GM19328 (cell line): Measurements from ENCODE around the gene PHLDA1.

ENCODE experiments used
- ATAC-seq: cut with Tn5 transposase; IDR thresholded peaks from one replicate; pipeline ENCODE4 v1.9.1; 2021; ENCODE audit warnings: mild to moderate bottlenecking, moderate library complexity; ENCODE audit not compliant: unreplicated experiment

The PHLDA1 gene

GRCh38 chr12:76020731-76021672 lies 10.6 kb downstream of the PHLDA1 start:
- no peak for ATAC-seq

GRCh38 chr12:76020281-76020680 lies 11.3 kb downstream of the PHLDA1 start:
- ATAC-seq, result peak; percentile 49

- ATAC-seq, result no peak
These were observed 12.9 kb downstream of the PHLDA1 start for GRCh38 chr12:76018672-76019071.

GRCh38 chr12:76018111-76018510 lies 13.5 kb downstream of the PHLDA1 start:
- ATAC-seq, result no peak

GRCh38 chr12:76014007-76014406 lies 17.6 kb downstream of the PHLDA1 start:
- no peak for ATAC-seq

- no peak for ATAC-seq
These were observed 18.0 kb downstream of the PHLDA1 start for GRCh38 chr12:76013603-76014002.

- ATAC-seq, result no peak
These were observed 18.9 kb downstream of the PHLDA1 start for GRCh38 chr12:76012644-76013043.

- ATAC-seq, result no peak
These were observed 20.7 kb downstream of the PHLDA1 start for GRCh38 chr12:76010732-76011458.

GRCh38 chr12:76008428-76008827 lies 23.1 kb downstream of the PHLDA1 start:
- ATAC-seq, result no peak

- ATAC-seq, result no peak
These were observed 23.9 kb downstream of the PHLDA1 start for GRCh38 chr12:76007640-76008039.

- no peak for ATAC-seq
These were observed 25.3 kb downstream of the PHLDA1 start for GRCh38 chr12:76006028-76006925.

GRCh38 chr12:76003355-76003638 lies 28.3 kb downstream of the PHLDA1 start:
- ATAC-seq, result no peak

GRCh38 chr12:76002598-76003354 lies 28.8 kb downstream of the PHLDA1 start:
- no peak for ATAC-seq

GRCh38 chr12:75998292-75999063 lies 33.1 kb downstream of the PHLDA1 start:
- ATAC-seq, result no peak

GRCh38 chr12:75997658-75998057 lies 33.9 kb downstream of the PHLDA1 start:
- ATAC-seq, result no peak

GRCh38 chr12:75996861-75997447 lies 34.6 kb downstream of the PHLDA1 start:
- ATAC-seq, result no peak

GRCh38 chr12:75995691-75996090 lies 35.9 kb downstream of the PHLDA1 start:
- ATAC-seq, result no peak

- ATAC-seq, result no peak
These were observed 37.4 kb downstream of the PHLDA1 start for GRCh38 chr12:75994069-75994740.

- ATAC-seq, result no peak
These were observed 39.8 kb downstream of the PHLDA1 start for GRCh38 chr12:75991753-75992152.
